Endothelial cell (in vitro differentiated cells): Measurements from ENCODE around the gene UBE2O. TPM values are rescaled to one million over a fixed set of nuclear protein-coding genes. Genes with fewer than 3 reads are reported as not detected.

Experiments
- DNase-seq: peaks from one replicate; pipeline ENCODE4 v3.0.0; 2021; ENCODE audit warnings: low spot score
- H3K27ac Mint-ChIP-seq: one replicate; pipeline ENCODE4 v1.8.0; 2021; ENCODE audit warnings: mixed read lengths, inconsistent platforms; ENCODE audit not compliant: unreplicated experiment
- H3K27me3 Mint-ChIP-seq: one replicate; pipeline ENCODE4 v1.8.0; 2021; ENCODE audit warnings: mild to moderate bottlenecking, moderate library complexity, mixed read lengths, inconsistent platforms; ENCODE audit not compliant: unreplicated experiment
- H3K36me3 Mint-ChIP-seq: one replicate; pipeline ENCODE4 v1.8.0; 2021; ENCODE audit warnings: mild to moderate bottlenecking, low read depth, mixed read lengths, inconsistent platforms; ENCODE audit not compliant: unreplicated experiment
- H3K4me1 Mint-ChIP-seq: one replicate; pipeline ENCODE4 v1.8.0; 2021; ENCODE audit warnings: mild to moderate bottlenecking, mixed read lengths, inconsistent platforms; ENCODE audit not compliant: unreplicated experiment
- H3K4me3 Mint-ChIP-seq: one replicate; pipeline ENCODE4 v1.8.0; 2021; ENCODE audit warnings: mild to moderate bottlenecking, mixed read lengths, inconsistent platforms; ENCODE audit not compliant: unreplicated experiment
- H3K9me3 Mint-ChIP-seq: one replicate; pipeline ENCODE4 v1.8.0; 2021; ENCODE audit warnings: mixed read lengths, inconsistent platforms; ENCODE audit not compliant: unreplicated experiment
- total RNA-seq: library from RNA; stranded (reverse); fragmentation: NEBNext Ultra II Directional; extraction: Animal tissue kit (Norgen Biotek cat#: 25700); gene quantifications from one replicate; pipeline ENCODE4 v1.2.1, GENCODE V29; 2021; ENCODE audit not compliant: unreplicated experiment
- TF ChIP-seq, protein P1 (sequence below): fragments of 200-600 bp; sonication (generic); IDR thresholded peaks from one replicate; pipeline ENCODE4 v1.5.0; 2021; ENCODE audit warnings: antibody characterized with exemption; ENCODE audit not compliant: unreplicated experiment

The UBE2O gene
- total RNA-seq, 1 donor from 2014 or later: 49.0 TPM

DNA sequence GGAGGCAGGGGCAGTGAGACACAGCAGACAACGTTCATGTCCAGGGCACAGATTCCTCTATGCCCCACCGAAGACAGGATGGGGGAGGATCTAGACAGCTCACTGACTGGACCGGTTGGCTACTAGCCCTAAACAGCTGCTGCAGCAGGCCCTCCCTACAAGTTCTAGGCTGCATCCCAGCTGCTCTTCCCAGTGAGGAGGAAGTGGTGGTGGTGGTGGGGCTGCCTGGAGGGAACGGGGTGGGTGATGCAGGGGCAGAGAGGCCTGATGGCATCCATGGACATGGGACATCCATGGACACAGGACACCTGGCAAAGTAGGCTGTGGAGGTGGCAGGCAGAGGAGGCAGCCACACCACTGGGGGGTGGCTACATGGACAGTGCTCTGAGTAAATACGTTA, 50.2 kb downstream of the UBE2O start:
- Mint-ChIP-seq H3K4me1 (peaks cover 11% of the 10 kb centered on the region), H3K27ac (no peak overlapping the region), H3K36me3 (peaks cover 54% of the 10 kb centered on the region), H3K4me3 (no peak overlapping the region), H3K27me3 (peaks cover 6% of the 10 kb centered on the region), H3K9me3 (no peaks in the 10 kb centered on the region)
- no peak for DNase-seq
- TF ChIP-seq, protein P1, sequence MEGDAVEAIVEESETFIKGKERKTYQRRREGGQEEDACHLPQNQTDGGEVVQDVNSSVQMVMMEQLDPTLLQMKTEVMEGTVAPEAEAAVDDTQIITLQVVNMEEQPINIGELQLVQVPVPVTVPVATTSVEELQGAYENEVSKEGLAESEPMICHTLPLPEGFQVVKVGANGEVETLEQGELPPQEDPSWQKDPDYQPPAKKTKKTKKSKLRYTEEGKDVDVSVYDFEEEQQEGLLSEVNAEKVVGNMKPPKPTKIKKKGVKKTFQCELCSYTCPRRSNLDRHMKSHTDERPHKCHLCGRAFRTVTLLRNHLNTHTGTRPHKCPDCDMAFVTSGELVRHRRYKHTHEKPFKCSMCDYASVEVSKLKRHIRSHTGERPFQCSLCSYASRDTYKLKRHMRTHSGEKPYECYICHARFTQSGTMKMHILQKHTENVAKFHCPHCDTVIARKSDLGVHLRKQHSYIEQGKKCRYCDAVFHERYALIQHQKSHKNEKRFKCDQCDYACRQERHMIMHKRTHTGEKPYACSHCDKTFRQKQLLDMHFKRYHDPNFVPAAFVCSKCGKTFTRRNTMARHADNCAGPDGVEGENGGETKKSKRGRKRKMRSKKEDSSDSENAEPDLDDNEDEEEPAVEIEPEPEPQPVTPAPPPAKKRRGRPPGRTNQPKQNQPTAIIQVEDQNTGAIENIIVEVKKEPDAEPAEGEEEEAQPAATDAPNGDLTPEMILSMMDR: no peak

DNA sequence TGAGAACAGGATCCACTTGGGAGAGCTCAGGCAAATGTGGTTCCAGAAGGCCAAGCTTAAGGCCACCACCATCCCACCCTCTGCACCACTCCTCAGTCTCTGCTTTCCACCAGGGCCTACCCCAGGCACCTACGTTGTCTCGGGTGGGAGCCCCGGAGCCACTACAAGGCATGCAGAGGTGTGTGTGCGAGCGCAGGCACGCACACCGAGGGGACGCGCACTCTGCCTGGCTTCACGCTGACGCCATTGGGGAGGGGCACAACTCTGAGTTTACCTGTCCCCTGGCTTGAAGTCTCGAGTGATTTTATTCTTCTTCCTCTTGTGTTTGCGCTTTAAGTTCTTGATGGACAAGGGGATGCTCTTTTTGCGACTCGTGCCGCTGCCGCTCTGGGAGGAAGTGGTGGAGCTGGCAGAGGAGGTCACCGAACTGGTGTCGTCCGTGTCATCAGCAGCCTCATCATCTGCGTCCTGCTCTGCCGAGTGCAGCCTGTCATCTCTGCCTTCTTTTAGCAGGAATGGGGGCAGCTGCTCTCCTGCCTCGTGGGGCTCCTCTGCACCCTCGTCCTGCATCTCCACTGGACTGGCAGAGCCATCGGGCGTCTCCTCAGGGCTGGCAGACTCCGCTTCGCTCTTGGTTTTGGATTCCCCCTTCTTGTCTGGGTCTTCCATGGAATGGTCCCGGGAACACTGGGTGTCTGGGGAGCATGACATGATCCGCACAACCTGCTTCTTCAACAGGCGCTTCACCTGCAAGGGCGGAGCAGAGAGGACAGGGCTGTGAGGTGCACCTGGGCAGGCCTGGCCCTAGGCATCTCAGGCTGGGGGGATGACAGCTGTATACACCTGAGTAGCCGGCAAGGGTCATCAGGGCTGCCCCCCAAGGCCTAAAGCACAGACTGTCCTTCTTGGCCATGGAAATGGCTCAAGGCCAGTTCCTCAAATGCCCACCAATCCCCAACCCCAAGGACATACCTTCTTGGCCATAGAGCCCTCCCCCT, 53.5 kb downstream of the UBE2O start:
- Mint-ChIP-seq H3K27me3 (peaks cover 3% of the 10 kb centered on the region), H3K4me1 (peaks cover 11% of the 10 kb centered on the region), H3K27ac (peak overlapping the region; percentile 67), H3K36me3 (peaks cover 51% of the 10 kb centered on the region), H3K9me3 (no peaks in the 10 kb centered on the region), H3K4me3 (peak overlapping the region; percentile 59)
- no peak for DNase-seq
- TF ChIP-seq, protein P1: no peak

DNA sequence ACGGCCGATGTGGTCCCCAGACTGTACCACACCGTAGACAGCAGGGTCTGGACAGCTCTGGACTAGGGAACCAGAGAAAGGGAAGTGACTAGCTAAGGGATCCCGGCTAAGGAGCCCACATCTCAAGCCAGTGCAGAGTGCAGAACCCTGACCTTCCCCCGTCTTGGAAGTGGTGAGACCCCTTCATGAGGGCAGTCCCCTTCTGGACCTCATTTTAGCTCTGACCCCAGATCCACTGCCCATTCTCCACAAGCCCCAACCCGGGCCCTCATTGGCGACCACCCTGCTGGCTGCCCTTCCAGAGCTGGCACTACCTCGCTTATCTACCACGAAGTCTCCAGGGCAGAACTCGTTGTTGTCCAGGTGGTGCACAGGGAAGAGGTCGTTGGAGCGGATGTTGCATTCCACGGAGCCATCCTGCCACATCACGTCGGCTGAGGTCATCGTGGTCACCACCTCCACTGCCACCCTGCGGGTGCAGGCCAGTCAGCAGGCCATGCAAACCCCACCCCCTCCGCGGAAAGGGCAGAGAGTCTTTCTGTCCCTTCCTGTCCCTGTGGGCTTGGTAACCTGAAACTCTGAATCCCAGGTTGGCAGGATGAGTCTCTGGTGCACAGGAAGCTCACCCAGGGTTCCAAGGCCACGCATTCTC, 54.3 kb downstream of the UBE2O start:
- no peak overlapping the region for H3K27ac Mint-ChIP-seq
- TF ChIP-seq, protein P1: no peak
- peaks cover 11% of the 10 kb centered on the region for H3K4me1 Mint-ChIP-seq
- H3K27me3 Mint-ChIP-seq: peaks cover 3% of the 10 kb centered on the region
- H3K36me3 Mint-ChIP-seq: peaks cover 44% of the 10 kb centered on the region
- peak overlapping the region; percentile 37 for H3K4me3 Mint-ChIP-seq
- DNase-seq: no peak
- H3K9me3 Mint-ChIP-seq: no peaks in the 10 kb centered on the region

DNA sequence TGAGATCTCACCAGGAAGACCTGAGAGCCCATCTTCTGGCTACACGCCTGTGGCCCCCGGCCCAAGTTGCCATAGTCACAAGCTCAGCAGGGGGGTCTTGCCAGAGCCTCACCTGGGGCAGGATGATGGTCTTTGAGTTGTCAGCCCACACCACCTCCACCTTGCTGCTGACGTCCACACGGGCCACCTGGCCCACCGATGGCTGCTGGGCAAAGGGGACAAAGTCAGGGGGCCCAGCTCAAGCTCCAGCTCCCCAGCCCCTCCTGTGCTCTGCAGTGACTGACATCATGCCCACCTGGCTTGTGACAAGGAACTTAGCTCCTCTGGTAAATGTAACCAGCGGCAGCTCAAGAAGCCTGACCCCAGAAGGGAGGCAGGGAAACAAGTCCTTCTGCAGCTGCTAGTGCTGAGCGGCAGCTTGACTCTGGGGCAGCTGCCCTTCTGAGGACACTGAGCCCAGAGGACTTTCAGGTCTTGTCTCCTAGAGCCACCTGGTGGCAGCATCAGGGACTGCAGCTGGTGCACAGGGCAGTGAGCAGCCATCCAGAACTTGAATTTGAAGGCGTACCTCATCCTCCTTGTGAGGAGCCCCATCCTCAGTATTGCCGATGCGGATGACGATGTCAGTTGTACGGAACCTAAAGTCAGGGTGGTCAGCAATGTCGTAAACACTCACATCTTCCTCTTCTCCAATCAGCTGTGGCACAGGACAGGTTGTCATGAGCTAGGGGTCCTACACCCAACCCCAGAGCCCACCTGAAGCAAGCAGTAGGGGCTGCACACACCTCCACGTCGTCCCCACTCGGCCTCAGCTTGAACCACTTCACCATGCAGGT, 55.0 kb downstream of the UBE2O start:
- peak; percentile 94 for DNase-seq
- Mint-ChIP-seq H3K27ac (no peak overlapping the region), H3K36me3 (peaks cover 46% of the 10 kb centered on the region), H3K4me1 (peaks cover 10% of the 10 kb centered on the region), H3K9me3 (no peaks in the 10 kb centered on the region), H3K27me3 (peaks cover 3% of the 10 kb centered on the region), H3K4me3 (no peak overlapping the region)
- TF ChIP-seq, protein P1: peak; percentile 97
